GM23248 (cell line): ENCODE data around the gene RNASEL.

Source experiments
- EZH2 ChIP-seq: fragments of 200-600 bp; sonication (generic); IDR thresholded peaks from 2 replicates; pipeline ENCODE4 v1.6.1; 2018; ENCODE audit warnings: antibody characterized with exemption, mild to moderate bottlenecking; ENCODE audit not compliant: insufficient read depth, poor library complexity, severe bottlenecking
- EZH2phosphoT487 ChIP-seq: fragments of 200-600 bp; sonication (generic); IDR thresholded peaks from 2 replicates; pipeline ENCODE4 v1.6.1; 2018; ENCODE audit warnings: antibody characterized with exemption, moderate library complexity, mild to moderate bottlenecking, low read depth; ENCODE audit not compliant: insufficient read depth

DNA sequence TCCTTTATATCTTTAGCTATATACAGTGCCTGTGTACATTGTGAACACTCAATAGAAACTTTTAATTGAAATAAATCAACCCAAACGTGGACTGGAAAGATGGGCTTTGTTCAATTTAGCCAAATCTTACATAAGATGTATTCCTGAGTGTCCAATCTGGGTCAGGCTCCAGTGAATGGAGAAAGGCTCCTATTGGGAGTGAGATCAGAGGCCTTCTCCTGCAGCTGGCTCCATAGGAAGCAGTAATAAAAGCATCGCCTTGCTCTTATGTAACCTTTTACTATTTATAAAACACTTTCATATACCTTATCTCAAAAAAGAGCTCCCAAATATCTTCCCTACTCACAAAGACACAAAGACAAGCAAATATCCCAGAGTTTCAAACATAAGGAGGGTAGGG, 40.0 kb upstream of the RNASEL start:
- TF ChIP-seq EZH2 (no peak), EZH2phosphoT487 (no peak)
